ENCODE data around the gene GP1BB.
"Not testable (repeated sequence)": the region's sequence is repeated elsewhere in the genome, so short reads cannot be mapped to it uniquely, and the experiment has no call there.

The GP1BB gene

GRCh38 chr22:19723232-19723982, at the start of gene GP1BB:
TSS of gene GP1BB (plus strand) at chr22:19723539. CDS start at chr22:19723570, 31 bp downstream.
- no peak for DNase-seq

DNA sequence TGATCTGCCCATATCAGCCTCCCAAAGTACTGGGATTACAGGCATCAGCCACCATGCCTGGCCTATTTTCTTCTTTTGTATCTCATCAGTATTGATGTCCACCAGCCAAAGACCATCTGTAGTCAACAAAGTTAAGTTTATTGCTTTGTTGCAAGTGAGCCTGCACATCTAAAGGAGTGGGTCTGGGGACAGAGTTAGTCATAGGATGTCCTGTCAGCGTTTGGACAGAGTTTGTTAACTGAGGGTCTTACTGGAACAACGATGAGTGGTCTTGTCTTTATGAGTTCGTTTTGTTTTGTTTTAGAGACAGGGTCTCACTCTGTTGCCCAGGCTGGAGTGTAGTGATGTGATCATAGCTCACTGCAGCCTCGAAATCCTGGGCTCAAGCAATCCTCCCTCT, 49.7 kb upstream of the GP1BB start:
- no peak for DNase-seq

- DNase-seq = no peak
Observed at GRCh38 chr22:19674129-19674928, 49.0 kb upstream of the GP1BB start.

DNA sequence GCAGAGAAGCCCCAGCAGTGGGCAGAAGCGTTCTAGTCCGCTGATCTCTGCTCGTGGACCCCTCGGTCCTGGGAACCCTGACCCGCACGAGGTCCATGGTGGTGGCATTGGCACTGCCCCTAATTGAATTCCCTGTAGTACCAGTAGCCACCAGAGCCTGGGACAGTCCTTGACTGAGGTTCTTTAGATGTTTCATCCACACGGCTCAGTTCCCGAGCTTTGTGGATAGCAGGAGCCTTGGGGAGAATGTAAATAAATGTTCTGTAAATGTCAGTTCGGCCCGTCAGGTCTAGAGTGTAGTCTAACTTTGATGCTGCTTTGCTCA, 48.4 kb upstream of the GP1BB start:
- no peak for DNase-seq

- no peak for DNase-seq
Observed at GRCh38 chr22:19675428-19675827, 47.9 kb upstream of the GP1BB start.

DNA sequence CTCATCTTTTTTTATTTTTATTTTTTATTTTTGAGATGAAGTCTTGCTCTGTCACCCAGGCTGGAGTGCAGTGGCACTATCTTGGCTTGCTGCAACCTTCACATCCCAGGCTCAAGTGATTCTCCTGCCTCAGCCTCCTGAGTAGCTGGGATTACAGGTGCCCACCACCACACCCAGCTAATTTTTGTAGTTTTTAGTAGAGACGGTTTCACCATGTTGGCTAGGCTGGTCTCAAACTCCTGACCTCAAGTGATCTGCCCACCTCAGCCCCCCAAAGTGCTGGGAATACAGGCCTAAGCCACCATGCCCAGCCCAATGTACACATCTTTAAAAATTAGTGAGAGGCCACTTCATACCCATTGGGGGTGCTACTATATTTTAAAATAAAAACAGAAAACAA, 46.9 kb upstream of the GP1BB start:
- not testable (repeated sequence) for DNase-seq

DNA sequence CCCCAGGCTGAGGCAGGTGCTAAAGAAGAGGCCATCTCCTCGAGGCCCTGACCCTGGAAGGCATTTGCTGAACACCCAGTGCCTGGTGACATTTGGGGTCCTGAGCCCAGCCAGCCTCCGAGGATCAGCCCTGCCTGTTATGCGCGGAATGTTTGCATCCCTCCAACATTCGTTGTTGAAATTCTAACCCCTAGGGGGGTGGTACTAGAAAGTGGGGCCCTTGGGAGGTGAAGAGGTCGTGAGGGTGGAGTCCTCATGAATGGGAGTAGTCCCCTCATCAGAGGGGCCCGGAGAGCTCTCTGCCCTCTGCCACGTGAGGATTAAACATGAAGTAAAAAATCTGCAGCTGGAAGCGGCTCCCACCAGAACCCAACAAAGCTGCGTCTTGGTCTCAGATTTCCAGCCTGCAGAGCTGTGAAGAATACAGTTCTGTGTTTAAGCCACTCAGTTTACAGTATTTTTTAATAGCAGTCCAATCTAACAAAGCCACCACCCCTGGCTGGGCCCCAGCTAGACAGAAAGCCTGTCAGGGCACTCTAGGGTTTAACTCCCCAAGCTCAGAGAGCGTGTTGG, 44.3 kb upstream of the GP1BB start:
- no peak for DNase-seq

DNA sequence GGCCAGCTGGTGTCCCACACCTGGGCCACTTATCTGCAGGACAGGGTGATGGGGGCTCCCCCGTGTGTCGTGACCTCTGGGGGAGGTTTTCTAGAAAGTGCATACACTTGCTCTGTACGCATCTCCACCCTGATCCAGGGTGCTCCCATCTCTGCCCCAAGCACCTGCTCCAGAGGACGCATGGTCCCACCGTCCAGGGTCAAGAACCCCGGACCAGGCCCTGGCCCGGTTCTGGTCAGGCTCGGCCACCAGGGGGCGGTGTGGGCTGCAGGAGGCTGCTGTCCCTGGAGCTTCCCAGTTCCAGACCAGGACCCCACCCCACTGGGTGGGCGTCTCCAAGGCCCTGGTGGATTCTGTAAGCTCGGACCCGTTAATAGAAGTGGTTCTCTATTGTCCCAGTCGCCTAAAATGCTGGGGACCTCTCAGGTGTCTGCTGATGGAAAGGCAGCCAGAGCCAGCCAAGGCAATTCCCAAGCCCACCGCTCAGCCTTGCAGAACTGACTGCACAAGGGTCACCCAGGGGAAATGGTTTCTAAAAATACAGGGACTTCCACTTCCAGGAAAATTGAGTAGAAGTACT, 43.7 kb upstream of the GP1BB start:
- peak; percentile 60 for DNase-seq

GRCh38 chr22:19680287-19680881, 43.0 kb upstream of the GP1BB start:
- no peak for DNase-seq

- DNase-seq = no peak
Observed at GRCh38 chr22:19680911-19681862, 42.2 kb upstream of the GP1BB start.

- no peak for DNase-seq
Observed at GRCh38 chr22:19681863-19682245, 41.5 kb upstream of the GP1BB start.

DNA sequence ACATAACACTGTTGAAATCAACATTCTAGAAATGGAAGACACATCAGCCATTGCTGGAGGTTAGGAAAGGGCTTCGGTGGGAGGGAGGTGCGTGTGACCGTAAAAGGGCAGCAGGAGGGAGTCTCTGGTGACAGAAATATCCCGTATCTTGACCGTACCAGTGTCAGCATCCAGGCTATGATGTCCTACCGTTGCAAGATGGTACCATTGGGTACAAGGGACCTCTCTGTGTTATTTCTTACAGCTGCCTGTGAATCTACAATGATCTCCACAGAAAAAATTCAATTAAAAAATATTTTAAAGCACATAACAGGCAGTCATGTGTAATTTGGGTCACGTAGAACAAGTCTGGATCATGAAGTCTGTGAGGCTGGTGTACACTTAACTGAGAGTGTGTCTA, 36.4 kb upstream of the GP1BB start:
- DNase-seq = no peak

DNA sequence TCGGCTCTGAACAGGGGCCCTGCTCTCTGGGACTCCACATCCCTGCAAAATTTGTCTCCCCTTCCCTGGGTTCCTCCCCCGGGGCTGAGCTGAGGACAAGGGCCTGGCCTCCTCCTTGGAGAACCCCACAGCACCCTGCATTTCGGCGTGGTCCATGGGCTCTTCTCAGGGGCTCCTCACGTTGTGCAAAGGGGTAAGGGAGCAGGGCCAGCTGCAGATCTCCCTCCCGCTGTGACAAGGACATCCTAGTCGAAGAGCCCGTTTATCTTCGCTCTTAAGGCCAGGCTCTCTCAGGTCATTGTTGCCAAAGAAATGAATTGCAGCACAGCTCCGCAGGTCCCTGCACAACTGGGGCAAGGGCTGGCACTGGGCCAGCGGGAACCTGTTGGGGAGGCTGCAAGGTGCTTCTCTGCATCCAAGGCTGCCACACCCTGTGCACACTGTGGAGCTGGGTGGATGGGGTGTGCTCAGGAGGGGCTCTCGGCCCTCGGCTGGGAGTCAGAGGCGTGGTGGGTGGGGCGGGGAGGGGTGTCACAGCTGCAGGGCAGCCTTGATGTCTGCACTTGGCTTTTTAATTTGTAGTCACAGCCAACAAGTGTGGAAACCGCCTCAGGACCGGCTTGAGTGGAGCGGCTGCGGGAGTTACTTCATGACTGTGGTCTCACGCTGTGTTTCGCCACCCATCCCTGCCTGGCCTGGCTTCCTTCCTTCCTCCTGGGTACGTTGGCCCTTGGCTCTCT, 35.6 kb upstream of the GP1BB start:
- DNase-seq = peak; percentile 54

GRCh38 chr22:19688301-19689290, 34.7 kb upstream of the GP1BB start:
- DNase-seq = no peak

DNA sequence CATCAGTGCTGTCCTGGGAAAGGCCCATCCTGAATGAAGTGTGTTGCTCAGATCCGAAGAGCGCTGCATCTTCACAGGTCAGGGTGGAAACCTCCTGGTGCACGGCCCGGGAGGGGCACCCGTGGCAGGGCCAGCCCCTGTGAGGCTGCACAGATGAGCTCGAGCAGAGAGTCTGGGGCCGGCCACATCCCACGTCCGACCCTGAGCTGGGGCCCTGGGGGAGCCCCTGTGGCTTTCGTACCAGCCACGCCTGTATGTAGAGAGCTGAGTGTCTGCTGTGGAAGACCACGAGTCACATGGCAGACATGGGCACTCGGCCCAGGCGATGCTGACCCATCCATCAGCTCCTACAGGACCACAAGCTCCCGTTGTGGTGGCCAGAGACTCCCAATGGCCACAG, 33.9 kb upstream of the GP1BB start:
- peak; percentile 66 for DNase-seq

DNA sequence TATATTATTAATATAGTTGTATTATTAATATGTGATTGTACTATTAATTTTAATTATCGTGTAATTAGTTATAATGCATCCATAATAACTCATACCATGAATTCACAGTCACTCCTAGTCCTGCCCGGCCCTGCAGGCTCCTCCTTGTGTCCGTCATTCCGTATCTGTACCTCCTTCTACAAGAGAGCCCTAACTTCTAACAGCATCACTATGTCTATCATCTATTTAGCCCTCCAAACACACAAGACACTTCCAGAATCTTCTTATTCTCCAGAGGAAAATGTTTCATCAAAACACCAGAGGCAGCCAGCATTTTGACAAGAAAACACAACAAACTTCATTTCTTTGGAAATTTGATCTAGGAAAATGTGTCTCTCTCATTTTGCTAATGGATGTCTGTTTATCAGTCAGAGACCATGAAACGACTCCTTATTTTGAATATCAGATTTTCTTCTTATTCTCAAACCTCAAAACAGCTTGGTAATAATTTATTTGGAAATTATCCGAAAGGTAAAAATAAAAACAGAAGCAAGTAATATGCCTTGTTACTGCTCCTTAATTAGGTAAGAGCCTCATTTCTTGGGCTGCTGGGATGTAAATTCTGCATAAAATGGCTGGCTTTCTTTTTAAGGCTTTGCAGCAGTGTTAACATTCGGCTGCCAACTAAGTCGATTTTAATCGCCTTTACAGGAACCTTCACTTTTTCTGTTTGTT, 32.2 kb upstream of the GP1BB start:
- DNase-seq = no peak

GRCh38 chr22:19691721-19692341, 31.5 kb upstream of the GP1BB start:
- DNase-seq = peak; percentile 88

DNA sequence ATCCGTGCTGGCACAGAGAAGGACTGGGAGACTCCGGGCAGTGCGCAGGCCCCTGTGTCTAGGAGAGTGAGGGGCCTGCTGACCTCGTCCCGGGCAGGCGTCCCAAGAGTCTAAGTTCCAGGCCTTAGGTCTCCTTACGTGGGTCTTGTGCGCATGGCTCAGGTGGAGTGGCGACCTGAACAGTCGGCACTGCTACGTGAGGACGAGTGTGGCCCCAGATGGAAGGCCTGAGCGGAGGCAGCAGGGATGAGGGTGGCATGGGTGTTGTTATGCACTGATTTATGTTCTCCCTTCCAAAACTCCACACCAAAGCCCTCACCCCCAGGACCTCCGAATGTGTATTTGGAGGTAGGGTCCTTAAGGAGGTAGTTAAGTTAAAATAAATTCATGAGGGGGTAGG, 29.8 kb upstream of the GP1BB start:
- DNase-seq = no peak
